ENCODE results near the gene TMEM165. TPM values are rescaled to one million over a fixed set of nuclear protein-coding genes. Genes with fewer than 3 reads are reported as not detected.
A peak's percentile ranks its signal among the peaks of the same experiment; 100 is the strongest.

Gene TMEM165
- polyA plus RNA-seq, 3 donors = 72.2 to 91.2 (median 79.3) TPM

DNA sequence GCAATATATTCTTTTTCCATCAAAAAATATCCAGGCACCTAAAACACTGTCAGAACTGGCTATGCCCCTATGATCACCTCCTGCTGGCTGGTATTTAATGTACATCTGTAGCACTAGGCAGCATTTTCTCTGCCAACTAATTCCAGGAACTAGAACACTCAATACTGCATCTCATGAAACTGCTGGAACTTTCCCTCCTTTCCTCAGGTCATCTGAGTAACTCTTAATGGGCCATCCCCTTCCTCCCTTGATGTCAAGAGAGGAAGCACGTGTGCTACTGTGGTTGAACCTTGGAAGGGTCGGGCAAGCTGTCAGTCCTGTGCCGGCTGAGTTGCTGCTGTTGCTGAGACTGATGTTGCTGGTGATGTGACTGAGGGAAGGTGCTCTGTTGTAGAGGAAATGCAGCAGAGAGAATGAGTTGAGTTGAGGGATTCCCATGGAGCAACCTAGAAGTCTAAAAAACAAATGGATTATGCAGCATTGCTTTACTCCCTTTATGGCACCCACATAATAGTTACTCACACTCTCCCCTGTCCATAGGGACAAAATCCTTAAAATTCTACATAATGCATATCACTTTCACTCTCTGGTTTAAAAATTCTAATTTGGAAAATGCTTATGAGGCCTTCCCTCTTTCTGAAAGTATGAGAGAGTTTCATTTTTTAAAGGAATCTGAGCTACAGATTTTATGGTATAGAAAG, 39.5 kb downstream of the TMEM165 start:
- DNase-seq (ENCODE audit: extremely low read depth in 1 of 11, low read depth in 9 of 11, low spot score in 4 of 11) = no peak

DNA sequence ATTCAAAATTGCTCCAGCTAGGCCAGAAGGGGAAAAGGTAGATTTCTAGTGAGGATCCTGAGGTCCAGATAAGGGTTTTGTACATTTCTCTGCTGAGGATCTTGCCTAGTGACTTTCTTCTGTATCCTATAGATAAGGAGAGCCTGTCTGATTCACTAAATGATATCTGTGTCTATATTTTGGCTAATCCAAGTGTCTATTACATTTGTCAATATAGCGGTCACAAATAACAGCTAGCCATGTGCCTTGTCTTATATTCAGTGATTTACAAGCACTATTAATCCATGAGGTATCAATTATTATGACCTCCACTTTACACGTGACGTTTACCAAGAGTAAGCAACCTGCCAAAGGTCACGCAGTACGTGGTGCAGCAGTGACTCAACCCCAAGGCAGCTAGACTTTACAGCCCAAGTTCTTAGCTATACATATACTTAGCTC, 41.6 kb downstream of the TMEM165 start:
- DNase-seq (ENCODE audit: extremely low read depth in 1 of 11, low read depth in 9 of 11, low spot score in 4 of 11) = no peak

DNA sequence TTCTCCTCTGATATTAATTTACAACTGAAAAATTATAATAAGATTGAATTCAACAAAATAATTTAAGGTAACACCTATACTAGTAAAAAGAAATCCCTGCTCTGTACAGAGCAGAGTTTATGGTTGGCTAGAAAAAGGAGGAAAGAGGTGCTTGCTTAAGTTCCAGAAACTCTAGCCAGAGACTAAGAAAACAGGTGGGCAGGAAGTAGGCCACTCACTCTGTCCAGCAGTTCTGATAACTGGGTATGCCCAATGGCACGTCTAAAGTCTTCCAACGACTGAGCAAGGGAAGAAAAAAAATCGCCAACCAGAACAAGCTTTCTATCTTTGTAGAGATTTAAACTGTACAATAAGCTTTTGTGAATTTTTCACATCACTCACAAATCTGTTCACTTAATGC, 42.1 kb downstream of the TMEM165 start:
- DNase-seq (ENCODE audit: extremely low read depth in 1 of 11, low read depth in 9 of 11, low spot score in 4 of 11) = no peak

DNA sequence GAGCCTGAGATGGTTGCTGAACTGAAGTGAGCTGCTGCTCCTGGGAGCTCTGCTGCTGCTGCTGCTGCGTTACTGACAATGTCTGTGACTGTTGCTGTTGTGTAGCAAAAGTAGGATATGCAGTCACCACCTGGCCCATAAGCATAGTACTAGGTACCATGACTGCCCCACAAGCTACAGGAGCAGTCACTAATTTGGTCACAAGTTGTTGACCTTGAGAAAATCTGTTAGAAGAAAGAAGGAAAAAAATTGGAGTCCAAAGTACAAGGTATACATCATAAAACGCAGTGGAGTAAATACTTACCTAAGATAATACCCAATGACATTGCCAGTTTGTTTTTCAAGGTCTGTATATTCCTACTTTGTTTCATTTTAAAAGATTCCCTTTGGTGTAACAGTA, 42.6 kb downstream of the TMEM165 start:
- DNase-seq (ENCODE audit: extremely low read depth in 1 of 11, low read depth in 9 of 11, low spot score in 4 of 11) = no peak

DNA sequence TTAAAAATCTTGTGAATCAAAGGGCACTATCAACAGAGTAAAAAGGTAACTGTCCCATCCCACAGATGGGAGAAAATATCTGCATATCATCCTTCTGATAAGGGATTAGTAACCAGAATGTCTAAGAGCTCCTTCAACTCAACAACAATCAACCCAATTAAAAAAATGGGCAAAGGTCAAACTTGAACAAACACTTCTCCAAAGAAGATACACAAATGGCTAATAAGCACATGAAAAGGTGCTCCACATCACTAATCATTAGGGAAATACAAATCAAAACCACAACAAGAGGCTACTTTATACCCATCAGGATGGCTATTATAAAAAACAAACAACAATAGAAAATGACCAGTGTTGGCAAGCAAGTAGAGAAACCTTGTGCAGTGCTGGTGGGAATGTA, 43.3 kb downstream of the TMEM165 start:
- DNase-seq (ENCODE audit: extremely low read depth in 1 of 11, low read depth in 9 of 11, low spot score in 4 of 11) = no peak

DNA sequence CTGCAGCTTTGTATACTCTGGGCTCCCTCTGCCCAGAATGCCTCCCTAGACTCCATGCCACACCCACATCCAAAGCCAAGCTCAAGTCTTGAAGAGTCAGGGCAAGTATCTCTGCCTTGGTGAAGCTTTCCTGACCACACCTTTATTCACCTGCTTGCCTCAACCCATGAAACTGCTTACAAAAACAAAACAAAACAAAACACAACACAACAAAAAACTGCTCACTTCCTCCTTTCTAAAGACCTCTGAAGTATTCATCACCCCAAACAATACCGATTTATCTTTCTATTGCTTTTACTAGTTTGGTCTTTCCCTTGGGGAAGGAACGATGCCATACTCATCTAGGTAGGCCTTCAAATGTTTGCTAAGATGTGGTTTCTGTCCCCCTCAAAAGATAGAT, 45.0 kb downstream of the TMEM165 start:
- DNase-seq (ENCODE audit: extremely low read depth in 1 of 11, low read depth in 9 of 11, low spot score in 4 of 11) = no peak

DNA sequence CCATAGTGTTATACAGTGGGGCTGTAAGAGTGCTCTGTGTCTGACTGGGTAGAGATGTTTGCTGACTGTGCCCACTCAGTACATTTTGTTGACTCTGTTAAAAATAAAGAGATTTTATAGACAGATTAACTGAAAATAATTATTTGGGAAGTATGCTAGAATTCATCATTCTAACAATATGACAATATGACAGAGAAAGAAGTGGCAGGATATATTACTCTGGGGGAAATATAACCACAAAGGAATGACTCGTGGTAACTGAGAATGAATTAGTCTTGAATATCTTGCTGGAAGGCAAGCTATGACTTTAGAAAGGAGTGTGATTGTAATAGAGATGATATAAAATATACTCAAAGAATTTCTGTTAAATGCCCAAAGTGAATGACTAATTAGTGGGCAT, 46.8 kb downstream of the TMEM165 start:
- DNase-seq (ENCODE audit: extremely low read depth in 1 of 11, low read depth in 9 of 11, low spot score in 4 of 11) = no peak

DNA sequence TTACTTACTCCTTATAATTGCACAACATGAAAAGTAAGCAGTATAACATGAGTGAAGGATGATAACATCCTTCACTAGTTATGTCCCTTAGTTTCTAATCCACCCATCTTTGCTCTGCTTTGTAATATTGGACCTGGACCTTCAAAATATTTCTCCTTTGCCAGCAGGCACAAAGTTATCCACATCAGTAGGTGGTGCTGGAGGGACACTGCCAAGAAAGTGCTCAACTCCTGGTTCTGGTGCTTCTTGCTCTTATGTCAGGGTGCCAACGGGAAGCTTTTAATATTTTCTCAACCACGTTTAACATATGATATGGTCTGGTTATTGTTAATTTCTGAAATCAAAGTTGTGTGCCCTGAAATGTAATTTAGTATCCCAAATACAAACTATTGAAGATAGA, 49.1 kb downstream of the TMEM165 start:
- peak in 2 of 11 donors; percentile 8 to 13 for DNase-seq (ENCODE audit: extremely low read depth in 1 of 11, low read depth in 9 of 11, low spot score in 4 of 11)

DNA sequence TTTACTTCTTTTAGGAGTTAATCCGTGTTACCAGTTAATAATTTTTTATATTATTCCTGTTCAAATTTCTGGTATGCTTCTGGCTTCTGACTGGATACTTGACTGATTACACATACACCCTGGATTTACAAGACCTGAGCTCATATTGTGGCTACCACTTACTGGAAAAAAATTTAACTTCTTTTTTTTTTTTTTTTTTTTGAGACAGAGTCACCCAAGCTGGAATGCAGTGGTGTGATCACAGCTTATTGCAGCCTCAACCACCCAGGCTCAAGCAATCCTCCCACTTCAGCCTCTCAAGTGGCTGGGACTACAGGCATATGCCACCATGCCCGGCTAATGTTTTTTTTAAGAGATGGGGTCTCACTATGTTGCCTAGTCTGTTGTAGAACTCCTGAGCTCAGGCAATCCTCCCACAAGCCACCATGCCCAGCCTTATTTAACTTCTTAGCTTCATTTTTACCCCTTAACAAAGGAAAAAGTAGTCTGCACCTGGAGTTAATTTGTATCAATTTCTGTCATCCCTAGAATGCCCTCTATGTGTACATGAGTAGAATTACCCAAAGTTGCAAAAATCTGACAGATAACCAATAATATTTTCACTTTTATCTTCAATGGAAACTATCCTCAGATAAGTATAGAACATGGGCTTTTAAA, 50.3 kb downstream of the TMEM165 start:
- no peak for DNase-seq (ENCODE audit: extremely low read depth in 1 of 11, low read depth in 9 of 11, low spot score in 4 of 11)

DNA sequence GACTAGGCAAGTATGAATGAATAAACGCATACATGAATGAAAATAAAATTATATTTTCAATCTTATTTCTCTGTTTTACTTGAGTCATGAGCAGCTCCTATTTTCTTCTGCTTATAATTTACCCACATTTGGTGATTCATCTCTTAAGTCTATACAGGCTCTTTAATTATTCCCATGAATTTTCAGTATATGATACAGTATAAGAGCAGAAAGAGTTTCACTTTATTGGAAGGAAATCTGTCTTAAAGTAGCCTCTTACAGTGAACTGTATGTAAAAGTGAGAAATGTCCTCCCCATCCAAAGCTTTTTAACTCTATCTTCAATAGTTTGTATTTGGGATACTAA, 50.8 kb downstream of the TMEM165 start:
- no peak for DNase-seq (ENCODE audit: extremely low read depth in 1 of 11, low read depth in 9 of 11, low spot score in 4 of 11)

DNA sequence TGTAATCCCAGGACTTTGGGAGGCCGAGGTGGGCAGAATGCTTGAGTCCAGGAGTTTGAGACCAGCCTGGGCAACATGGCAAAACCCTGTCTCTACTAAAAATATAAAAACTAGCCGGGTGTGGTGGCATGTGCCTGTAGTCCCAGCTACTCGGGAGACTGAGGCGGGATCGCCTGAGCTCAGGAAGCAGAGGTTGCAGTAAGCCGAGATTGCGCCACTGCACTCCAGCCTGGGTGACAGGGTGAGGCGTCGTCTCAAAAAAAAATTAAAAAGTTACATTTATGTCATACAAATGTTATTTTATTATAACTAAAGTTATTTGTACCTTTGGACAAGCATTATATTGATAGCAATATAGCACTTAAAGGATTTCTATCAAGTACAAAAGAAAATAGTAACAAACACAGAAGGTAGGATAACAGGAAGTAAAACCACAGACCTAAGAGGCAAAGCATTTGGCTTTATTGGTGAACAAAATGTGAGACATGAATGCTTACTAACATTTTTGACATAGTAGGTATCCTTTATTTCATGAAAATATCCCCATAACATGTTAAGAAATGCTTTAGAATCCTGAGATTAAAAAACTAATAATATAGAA, 51.5 kb downstream of the TMEM165 start:
- no peak for DNase-seq (ENCODE audit: extremely low read depth in 1 of 11, low read depth in 9 of 11, low spot score in 4 of 11)

DNA sequence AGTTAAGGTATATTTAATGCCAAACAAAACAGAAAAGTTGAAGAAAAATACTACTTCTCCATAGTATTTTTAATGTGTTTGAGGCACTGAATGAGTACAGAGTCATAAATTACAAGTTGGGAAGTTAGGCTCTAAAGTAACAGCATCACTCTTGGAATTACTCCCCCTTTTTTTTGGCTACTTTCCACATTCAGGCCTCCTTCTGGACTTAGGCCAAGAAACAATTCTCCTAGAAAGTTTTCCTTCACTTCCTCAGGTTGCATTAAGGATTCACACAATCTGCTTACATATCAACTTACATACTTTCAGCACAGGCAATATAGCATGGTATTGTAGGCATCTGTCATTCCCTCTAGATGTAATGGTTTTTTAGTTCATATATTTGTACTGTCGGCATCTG, 52.1 kb downstream of the TMEM165 start:
- peak; percentile 15 to 60 (median 23) for DNase-seq (ENCODE audit: extremely low read depth in 1 of 11, low read depth in 9 of 11, low spot score in 4 of 11)

DNA sequence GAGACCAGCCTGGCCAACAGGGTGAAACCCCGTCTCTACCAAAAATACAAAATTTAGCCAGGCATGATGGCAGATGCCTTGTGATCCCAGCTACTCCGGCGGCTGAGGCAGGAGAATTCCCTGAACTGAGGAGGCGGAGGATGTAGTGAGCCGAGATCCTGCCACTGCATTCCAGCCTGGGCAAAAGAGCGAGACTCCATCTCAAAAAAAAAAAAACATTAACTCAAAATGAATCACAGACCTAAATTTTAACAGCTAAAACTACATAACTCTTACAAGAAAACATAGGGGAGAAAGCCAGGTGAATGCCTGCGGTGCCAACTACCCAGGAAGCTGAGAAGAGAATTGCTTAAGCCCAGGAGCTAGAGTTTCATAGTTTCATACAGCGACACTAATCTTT, 54.8 kb downstream of the TMEM165 start:
- DNase-seq (ENCODE audit: extremely low read depth in 1 of 11, low read depth in 9 of 11, low spot score in 4 of 11) = no peak

DNA sequence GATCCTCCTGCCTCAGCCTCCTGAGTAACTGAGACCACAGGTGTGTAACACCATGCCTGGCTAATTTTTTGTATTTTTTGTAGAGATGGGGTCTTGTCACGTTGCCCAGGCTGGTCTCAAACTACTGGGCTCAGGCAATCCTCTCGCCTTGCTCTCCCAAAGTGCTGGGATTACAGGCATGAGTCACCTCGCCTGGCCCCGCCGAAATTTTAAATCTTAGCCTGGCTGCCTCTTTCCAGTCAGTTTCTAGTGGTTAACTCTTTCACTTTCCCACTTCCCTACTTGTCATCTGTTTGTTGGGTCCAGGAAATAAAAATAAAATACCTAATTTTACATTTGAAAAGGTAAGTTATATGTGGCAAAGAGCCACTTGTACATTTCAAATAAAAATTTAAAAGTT, 62.4 kb downstream of the TMEM165 start:
- no peak for DNase-seq (ENCODE audit: extremely low read depth in 1 of 11, low read depth in 9 of 11, low spot score in 4 of 11)

DNA sequence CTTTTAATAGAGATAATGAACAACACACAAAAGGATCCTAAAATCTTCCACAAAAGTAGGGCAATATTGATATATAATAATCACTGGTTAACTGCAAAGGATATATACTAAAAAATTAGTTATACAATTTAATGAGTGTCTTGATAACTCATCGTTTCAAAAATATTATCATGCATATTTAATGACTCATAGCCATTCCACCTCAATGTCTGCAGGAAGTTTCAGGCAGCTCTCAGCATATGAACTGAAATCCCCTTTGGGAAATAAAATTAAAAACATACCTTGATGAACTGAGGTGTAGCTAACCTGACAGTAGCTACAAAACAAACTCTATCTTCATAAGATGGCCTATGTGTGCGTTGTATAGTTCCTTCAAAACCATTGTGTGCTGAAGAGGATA, 62.9 kb downstream of the TMEM165 start:
- no peak for DNase-seq (ENCODE audit: extremely low read depth in 1 of 11, low read depth in 9 of 11, low spot score in 4 of 11)

DNA sequence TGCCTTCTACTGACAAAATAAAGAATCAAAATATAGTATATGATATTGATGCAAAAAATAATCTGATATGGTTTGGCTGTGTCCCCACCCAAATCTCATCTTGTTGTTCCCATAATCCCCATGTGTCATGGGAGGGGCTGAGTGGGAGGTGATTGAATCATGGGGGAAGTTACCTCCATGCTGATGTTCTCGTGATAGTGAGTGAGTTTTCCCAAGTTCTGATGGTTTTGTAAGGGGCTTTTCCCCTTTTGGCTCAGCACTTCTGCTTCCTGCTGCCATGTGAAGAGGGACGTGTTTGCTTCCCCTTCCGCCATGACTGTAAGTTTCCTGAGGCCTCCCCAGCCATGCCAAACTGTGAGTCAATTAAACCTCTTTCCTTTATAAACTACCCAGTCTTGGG, 70.2 kb downstream of the TMEM165 start:
- DNase-seq (ENCODE audit: extremely low read depth in 1 of 11, low read depth in 9 of 11, low spot score in 4 of 11) = no peak

DNA sequence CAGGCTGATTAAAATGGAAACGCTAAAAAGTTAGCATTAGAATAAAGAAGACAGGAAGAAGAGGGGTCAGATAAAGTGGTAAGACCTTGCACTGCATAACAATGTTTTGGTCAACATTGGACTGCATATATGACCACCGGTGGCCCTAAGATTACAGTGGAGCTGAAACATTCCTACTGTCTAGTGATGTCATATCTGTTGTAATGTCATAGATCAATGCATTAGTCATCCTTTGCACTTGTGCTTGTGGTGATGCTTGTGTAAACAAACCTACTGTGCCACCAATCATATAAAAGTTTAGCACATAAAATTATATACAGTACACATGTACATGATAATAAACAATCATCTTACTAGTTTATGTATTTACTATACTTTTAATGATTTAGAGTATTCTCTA, 73.0 kb downstream of the TMEM165 start:
- no peak for DNase-seq (ENCODE audit: extremely low read depth in 1 of 11, low read depth in 9 of 11, low spot score in 4 of 11)

DNA sequence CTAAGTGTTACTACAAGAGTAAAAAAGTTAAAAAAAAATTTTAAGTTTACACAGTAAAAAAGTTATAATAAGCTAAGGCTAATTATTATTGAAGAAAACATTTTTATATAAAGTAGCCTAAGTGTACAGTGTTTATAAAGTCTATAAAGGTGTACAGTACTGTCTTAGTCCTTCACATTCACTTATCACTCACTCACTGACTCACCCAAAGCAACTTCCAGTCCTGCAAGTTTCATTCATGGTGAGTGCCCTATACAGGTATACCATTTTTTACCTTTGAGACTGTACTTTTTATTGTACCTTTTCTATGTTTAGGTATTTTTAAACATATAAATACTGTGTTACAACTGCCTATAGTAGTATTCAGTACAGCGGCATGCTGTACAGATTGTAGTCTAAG, 74.2 kb downstream of the TMEM165 start:
- DNase-seq (ENCODE audit: extremely low read depth in 1 of 11, low read depth in 9 of 11, low spot score in 4 of 11) = no peak
